RWPE1 (cell line): ENCODE results near the gene ATR.

ENCODE experiments used
- CTCF ChIA-PET: fragments of 350-600 bp; sonication (Branson Sonifier 250); formaldehyde crosslinking; extraction: SDS; loops from one replicate; lab custom pipeline; 2021; lab: Yijun Ruan, JAX
- POLR2A ChIA-PET: fragments of 400-600 bp; formaldehyde crosslinking; extraction: SDS; loops from one replicate; lab custom pipeline; 2020; ENCODE audit warnings: antibody characterized with exemption; ENCODE audit not compliant: low non-redundant PET; lab: Yijun Ruan, JAX
- DNase-seq: peaks from one replicate; pipeline ENCODE4 v3.0.0; 2012; ENCODE audit warnings: low spot score
- H3K27ac ChIP-seq: fragments of 450-650 bp; 2 replicates; pipeline ENCODE4 v1.5.1; 2017
- CTCF ChIP-seq: fragments of 450-650 bp; conservative IDR thresholded peaks from 2 replicates; pipeline ENCODE4 v1.5.1; 2017; ENCODE audit warnings: low read depth, mild to moderate bottlenecking

Gene ATR

GRCh38 chr3:142436951-142437585 is 141.5 kb downstream of the ATR start:
- H3K27ac ChIP-seq = no peak overlapping the region
- CTCF ChIA-PET = no interaction called here
- POLR2A ChIA-PET = no interaction called here
- TF ChIP-seq CTCF = no peak
- no peak for DNase-seq

- CTCF ChIA-PET = no interaction called here
- POLR2A ChIA-PET = no interaction called here
- no peak overlapping the region for H3K27ac ChIP-seq
- DNase-seq = no peak
- no peak for TF ChIP-seq CTCF
These were observed 144.0 kb downstream of the ATR start for GRCh38 chr3:142434503-142434902.

GRCh38 chr3:142433110-142433509 is 145.4 kb downstream of the ATR start:
- ChIA-PET CTCF (no interaction called here), POLR2A (no interaction called here)
- no peak overlapping the region for H3K27ac ChIP-seq
- no peak for TF ChIP-seq CTCF
- DNase-seq = no peak

GRCh38 chr3:142429582-142429981 is 149.0 kb downstream of the ATR start:
- ChIA-PET CTCF (no interaction called here), POLR2A (no interaction called here)
- no peak for DNase-seq
- H3K27ac ChIP-seq = no peak overlapping the region
- TF ChIP-seq CTCF = no peak

GRCh38 chr3:142424754-142425153 is 153.8 kb downstream of the ATR start:
- TF ChIP-seq CTCF = no peak
- no peak for DNase-seq
- POLR2A ChIA-PET = no interaction called here
- CTCF ChIA-PET = no interaction called here
- no peak overlapping the region for H3K27ac ChIP-seq

DNA sequence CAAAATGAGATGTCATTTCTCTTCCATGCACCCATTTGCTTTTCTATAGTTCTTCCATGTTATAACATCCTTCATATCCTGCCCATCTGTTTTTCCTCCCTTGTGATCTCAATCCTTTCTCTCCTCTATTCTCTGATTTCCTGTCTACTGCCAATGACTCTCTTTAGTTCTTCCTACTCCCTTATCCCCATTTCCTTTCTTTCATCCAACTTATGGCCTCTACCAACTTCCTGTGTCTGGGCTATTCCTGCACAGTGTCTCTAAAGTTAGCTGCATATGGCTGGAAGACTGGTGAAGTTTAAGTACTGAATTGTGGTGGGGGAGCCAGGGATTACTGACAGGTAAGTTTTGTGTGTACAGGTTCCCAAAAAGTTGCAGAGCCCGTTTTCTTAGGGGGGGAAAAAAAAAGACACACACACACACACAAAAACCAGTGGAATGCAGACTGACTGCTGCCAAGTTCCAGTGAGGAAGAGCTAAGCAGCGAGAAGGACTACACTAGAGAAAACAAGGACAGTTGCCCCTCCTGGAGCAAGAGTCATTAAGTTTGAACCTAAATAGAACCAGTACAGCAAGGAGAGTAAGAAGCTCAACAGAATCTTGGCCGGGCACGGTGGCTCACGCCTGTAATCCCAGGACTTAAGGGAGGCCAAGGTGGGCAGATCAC is 159.5 kb downstream of the ATR start:
- no peak for TF ChIP-seq CTCF
- no peak overlapping the region for H3K27ac ChIP-seq
- DNase-seq = no peak
- CTCF ChIA-PET = no interaction called here
- POLR2A ChIA-PET = no interaction called here
